ENCODE measurements around the gene FGD5.

DNA sequence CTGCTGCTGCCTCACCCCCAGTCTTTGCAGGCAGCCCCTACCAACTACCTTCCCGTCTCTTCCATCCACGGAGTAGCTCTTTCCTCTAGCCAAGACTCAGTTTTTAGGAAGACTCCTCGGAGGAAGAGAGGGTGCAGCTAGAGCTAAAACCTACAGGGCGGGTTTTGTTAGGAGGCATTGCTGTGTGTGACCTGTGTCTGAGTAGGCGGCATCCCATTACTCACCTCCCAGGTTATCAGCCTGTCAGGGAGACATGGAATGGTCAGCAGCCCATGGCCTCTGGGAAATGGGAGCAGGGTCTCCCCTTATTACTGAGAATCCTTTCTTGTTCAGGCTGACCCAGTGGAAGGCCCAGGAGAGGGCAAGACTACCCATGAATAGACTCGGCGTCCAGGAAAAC is 43.8 kb upstream of the FGD5 start:
- TF ChIP-seq MAX (IDR thresholded peaks at IDR 0.05; ENCODE audit: low read depth, low read length), result no peak
- no peak for TF ChIP-seq POLR2A (IDR thresholded peaks at IDR 0.05; ENCODE audit: extremely low read depth, insufficient read length)
- no peak for TF ChIP-seq CTCF (IDR thresholded peaks at IDR 0.05; ENCODE audit: low read depth, low read length)
- TF ChIP-seq MYC (IDR thresholded peaks at IDR 0.05; ENCODE audit: low read depth, low read length), result no peak
